HepG2 (cell line): ENCODE measurements around the gene SHPK. TPM values are rescaled to one million over a fixed set of nuclear protein-coding genes. Genes with fewer than 3 reads are reported as not detected.
A peak's percentile ranks its signal among the peaks of the same experiment; 100 is the strongest.

ENCODE experiments used
- KDM2A ChIP-seq: sonication (generic); formaldehyde crosslinking; IDR thresholded peaks from 2 replicates; pipeline ENCODE4 v1.4.0; 2020; ENCODE audit warnings: low read depth, missing genetic modification reagents, borderline replicate concordance
- MAFG ChIP-seq: sonication (generic); formaldehyde crosslinking; IDR thresholded peaks from 2 replicates; pipeline ENCODE4 v1.5.1; 2020; ENCODE audit warnings: mild to moderate bottlenecking, missing genetic modification reagents
- NFKBIZ ChIP-seq: IDR thresholded peaks from 2 replicates; pipeline ENCODE4 v1.6.1; 2018; ENCODE audit warnings: missing genetic modification reagents, missing compliant biosample characterization
- SIX4 ChIP-seq: sonication (generic); formaldehyde crosslinking; IDR thresholded peaks from 2 replicates; pipeline ENCODE4 v1.4.0; 2020; ENCODE audit warnings: missing genetic modification reagents
- SSRP1 ChIP-seq: IDR thresholded peaks from 2 replicates; pipeline ENCODE4 v1.6.1; 2016; ENCODE audit warnings: control low read depth
- ZKSCAN5 ChIP-seq: sonication (generic); formaldehyde crosslinking; IDR thresholded peaks from 2 replicates; pipeline ENCODE4 v1.5.1; 2020; ENCODE audit warnings: mild to moderate bottlenecking, missing genetic modification reagents
- ZNF234 ChIP-seq: sonication (generic); formaldehyde crosslinking; conservative IDR thresholded peaks from 2 replicates; pipeline ENCODE4 v1.5.1; 2020; ENCODE audit warnings: mild to moderate bottlenecking, missing genetic modification reagents
- ZNF510 ChIP-seq: sonication (generic); formaldehyde crosslinking; IDR thresholded peaks from 2 replicates; pipeline ENCODE4 v1.4.0; 2020; ENCODE audit warnings: low read depth, mild to moderate bottlenecking, missing genetic modification reagents
- ZNF724P ChIP-seq: sonication (generic); formaldehyde crosslinking; IDR thresholded peaks from 2 replicates; pipeline ENCODE4 v1.8.0; 2022; ENCODE audit warnings: missing genetic modification reagents, borderline replicate concordance
- ZSCAN29 ChIP-seq: sonication (generic); formaldehyde crosslinking; conservative IDR thresholded peaks from 2 replicates; pipeline ENCODE4 v1.4.0; 2020; ENCODE audit warnings: mild to moderate bottlenecking, missing genetic modification reagents
- polyA plus RNA-seq, 8 experiments: library from polyadenylated mRNA; depleted of rRNA in 3 of 8; stranded (reverse) in 7 of 8; unstranded in 1 of 8; fragments of >200 nt; fragmentation: Illumina TruSeq in 4 of 8; extraction: Trizol in 4 of 8; gene quantifications; 2 replicates each; pipeline versions ENCODE4 v1.2.1 to v1.2.3, GENCODE V29; 2011 to 2016; ENCODE audit warnings: low read depth in 4 of 8, missing spikeins in 1 of 8, mixed read lengths in 1 of 8; ENCODE audit not compliant: insufficient read depth in 1 of 8
- total RNA-seq, 5 experiments: library from RNA; depleted of rRNA; stranded (reverse); fragments of >200 nt; fragmentation: Illumina TruSeq; extraction: Trizol; gene quantifications; 2 replicates each; pipeline ENCODE4 v1.2.3, GENCODE V29; 2016; ENCODE audit warnings: low read depth in 1 of 5
- TF ChIP-seq, protein P1 (sequence below): sonication (generic); formaldehyde crosslinking; IDR thresholded peaks from 2 replicates; pipeline ENCODE4 v1.5.1; 2020; ENCODE audit warnings: missing genetic modification reagents, mild to moderate bottlenecking, borderline replicate concordance
- TF ChIP-seq, protein P2 (sequence below): sonication (generic); formaldehyde crosslinking; IDR thresholded peaks from 2 replicates; pipeline ENCODE4 v1.5.0; 2020; ENCODE audit warnings: mild to moderate bottlenecking, missing genetic modification reagents
- TF ChIP-seq, protein P3 (sequence below): sonication (generic); formaldehyde crosslinking; IDR thresholded peaks from 2 replicates; pipeline ENCODE4 v1.5.0; 2020; ENCODE audit warnings: missing genetic modification reagents
- TF ChIP-seq, protein P4 (sequence below): sonication (generic); formaldehyde crosslinking; IDR thresholded peaks from 2 replicates; pipeline ENCODE4 v1.4.0; 2020; ENCODE audit warnings: missing genetic modification reagents, borderline replicate concordance
- TF ChIP-seq, protein P5 (sequence below): sonication (generic); formaldehyde crosslinking; IDR thresholded peaks from 2 replicates; pipeline ENCODE4 v1.8.1; 2023; ENCODE audit warnings: missing genetic modification reagents, inconsistent platforms, borderline replicate concordance
- TF ChIP-seq, protein P6 (sequence below): sonication (generic); formaldehyde crosslinking; IDR thresholded peaks from 2 replicates; pipeline ENCODE4 v1.5.0; 2020; ENCODE audit warnings: mild to moderate bottlenecking, missing genetic modification reagents, borderline replicate concordance

Gene SHPK
- total and polyA plus RNA-seq, 2 of the 13 experiments (the other 11 are each of a cell fraction or from before 2014, with no cell fraction given), result 16.2 to 30.9 TPM

DNA sequence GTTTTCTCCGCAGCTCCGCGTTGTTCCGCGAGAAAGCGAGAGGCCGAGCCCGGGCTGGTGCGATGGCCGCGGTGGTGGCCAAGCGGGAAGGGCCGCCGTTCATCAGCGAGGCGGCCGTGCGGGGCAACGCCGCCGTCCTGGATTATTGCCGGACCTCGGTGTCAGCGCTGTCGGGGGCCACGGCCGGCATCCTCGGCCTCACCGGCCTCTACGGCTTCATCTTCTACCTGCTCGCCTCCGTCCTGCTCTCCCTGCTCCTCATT is 33.0 kb upstream of the SHPK start (continued):
- TF ChIP-seq, protein P1, sequence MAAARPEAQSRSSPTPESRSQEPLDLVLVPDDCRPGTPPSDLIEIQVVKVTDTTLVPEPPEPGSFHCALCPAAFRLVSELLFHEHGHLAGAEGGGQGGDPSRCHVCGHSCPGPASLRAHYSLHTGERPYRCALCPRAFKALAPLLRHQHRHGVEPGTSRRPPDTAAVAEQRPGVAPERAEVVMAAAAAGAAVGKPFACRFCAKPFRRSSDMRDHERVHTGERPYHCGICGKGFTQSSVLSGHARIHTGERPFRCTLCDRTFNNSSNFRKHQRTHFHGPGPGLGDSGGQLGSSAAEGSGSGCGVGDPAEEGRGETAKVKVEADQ, result peak; percentile 42; the same call in 1 of the 2 replicates
- TF ChIP-seq, protein P2, sequence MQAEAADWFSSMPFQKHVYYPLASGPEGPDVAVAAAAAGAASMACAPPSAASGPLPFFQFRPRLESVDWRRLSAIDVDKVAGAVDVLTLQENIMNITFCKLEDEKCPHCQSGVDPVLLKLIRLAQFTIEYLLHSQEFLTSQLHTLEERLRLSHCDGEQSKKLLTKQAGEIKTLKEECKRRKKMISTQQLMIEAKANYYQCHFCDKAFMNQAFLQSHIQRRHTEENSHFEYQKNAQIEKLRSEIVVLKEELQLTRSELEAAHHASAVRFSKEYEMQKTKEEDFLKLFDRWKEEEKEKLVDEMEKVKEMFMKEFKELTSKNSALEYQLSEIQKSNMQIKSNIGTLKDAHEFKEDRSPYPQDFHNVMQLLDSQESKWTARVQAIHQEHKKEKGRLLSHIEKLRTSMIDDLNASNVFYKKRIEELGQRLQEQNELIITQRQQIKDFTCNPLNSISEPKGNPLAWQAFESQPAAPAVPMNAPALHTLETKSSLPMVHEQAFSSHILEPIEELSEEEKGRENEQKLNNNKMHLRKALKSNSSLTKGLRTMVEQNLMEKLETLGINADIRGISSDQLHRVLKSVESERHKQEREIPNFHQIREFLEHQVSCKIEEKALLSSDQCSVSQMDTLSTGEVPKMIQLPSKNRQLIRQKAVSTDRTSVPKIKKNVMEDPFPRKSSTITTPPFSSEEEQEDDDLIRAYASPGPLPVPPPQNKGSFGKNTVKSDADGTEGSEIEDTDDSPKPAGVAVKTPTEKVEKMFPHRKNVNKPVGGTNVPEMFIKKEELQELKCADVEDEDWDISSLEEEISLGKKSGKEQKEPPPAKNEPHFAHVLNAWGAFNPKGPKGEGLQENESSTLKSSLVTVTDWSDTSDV, result no peak
- TF ChIP-seq, protein P3, sequence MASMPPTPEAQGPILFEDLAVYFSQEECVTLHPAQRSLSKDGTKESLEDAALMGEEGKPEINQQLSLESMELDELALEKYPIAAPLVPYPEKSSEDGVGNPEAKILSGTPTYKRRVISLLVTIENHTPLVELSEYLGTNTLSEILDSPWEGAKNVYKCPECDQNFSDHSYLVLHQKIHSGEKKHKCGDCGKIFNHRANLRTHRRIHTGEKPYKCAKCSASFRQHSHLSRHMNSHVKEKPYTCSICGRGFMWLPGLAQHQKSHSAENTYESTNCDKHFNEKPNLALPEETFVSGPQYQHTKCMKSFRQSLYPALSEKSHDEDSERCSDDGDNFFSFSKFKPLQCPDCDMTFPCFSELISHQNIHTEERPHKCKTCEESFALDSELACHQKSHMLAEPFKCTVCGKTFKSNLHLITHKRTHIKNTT (CRISPR knock-in tag), result no peak
- TF ChIP-seq ZKSCAN5 (CRISPR knock-in tag) (no peak), ZSCAN29 (no peak), MAFG (CRISPR knock-in tag) (no peak), ZNF724P (CRISPR knock-in tag) (no peak), ZNF510 (CRISPR knock-in tag) (0 out of 2 replicates have a peak, but pooled peaks have one; percentile 46), NFKBIZ (no peak), ZNF234 (CRISPR knock-in tag) (no peak), KDM2A (peak; percentile 7; the same call in 1 of the 2 replicates), SSRP1 (CRISPR knock-in tag) (no peak), SIX4 (no peak)
- TF ChIP-seq, protein P4, sequence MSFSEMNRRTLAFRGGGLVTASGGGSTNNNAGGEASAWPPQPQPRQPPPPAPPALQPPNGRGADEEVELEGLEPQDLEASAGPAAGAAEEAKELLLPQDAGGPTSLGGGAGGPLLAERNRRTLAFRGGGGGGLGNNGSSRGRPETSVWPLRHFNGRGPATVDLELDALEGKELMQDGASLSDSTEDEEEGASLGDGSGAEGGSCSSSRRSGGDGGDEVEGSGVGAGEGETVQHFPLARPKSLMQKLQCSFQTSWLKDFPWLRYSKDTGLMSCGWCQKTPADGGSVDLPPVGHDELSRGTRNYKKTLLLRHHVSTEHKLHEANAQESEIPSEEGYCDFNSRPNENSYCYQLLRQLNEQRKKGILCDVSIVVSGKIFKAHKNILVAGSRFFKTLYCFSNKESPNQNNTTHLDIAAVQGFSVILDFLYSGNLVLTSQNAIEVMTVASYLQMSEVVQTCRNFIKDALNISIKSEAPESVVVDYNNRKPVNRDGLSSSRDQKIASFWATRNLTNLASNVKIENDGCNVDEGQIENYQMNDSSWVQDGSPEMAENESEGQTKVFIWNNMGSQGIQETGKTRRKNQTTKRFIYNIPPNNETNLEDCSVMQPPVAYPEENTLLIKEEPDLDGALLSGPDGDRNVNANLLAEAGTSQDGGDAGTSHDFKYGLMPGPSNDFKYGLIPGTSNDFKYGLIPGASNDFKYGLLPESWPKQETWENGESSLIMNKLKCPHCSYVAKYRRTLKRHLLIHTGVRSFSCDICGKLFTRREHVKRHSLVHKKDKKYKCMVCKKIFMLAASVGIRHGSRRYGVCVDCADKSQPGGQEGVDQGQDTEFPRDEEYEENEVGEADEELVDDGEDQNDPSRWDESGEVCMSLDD (CRISPR knock-in tag), result no peak
- TF ChIP-seq, protein P5, sequence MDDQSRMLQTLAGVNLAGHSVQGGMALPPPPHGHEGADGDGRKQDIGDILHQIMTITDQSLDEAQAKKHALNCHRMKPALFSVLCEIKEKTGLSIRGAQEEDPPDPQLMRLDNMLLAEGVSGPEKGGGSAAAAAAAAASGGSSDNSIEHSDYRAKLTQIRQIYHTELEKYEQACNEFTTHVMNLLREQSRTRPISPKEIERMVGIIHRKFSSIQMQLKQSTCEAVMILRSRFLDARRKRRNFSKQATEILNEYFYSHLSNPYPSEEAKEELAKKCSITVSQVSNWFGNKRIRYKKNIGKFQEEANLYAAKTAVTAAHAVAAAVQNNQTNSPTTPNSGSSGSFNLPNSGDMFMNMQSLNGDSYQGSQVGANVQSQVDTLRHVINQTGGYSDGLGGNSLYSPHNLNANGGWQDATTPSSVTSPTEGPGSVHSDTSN (CRISPR knock-in tag), result no peak
- TF ChIP-seq, protein P6, sequence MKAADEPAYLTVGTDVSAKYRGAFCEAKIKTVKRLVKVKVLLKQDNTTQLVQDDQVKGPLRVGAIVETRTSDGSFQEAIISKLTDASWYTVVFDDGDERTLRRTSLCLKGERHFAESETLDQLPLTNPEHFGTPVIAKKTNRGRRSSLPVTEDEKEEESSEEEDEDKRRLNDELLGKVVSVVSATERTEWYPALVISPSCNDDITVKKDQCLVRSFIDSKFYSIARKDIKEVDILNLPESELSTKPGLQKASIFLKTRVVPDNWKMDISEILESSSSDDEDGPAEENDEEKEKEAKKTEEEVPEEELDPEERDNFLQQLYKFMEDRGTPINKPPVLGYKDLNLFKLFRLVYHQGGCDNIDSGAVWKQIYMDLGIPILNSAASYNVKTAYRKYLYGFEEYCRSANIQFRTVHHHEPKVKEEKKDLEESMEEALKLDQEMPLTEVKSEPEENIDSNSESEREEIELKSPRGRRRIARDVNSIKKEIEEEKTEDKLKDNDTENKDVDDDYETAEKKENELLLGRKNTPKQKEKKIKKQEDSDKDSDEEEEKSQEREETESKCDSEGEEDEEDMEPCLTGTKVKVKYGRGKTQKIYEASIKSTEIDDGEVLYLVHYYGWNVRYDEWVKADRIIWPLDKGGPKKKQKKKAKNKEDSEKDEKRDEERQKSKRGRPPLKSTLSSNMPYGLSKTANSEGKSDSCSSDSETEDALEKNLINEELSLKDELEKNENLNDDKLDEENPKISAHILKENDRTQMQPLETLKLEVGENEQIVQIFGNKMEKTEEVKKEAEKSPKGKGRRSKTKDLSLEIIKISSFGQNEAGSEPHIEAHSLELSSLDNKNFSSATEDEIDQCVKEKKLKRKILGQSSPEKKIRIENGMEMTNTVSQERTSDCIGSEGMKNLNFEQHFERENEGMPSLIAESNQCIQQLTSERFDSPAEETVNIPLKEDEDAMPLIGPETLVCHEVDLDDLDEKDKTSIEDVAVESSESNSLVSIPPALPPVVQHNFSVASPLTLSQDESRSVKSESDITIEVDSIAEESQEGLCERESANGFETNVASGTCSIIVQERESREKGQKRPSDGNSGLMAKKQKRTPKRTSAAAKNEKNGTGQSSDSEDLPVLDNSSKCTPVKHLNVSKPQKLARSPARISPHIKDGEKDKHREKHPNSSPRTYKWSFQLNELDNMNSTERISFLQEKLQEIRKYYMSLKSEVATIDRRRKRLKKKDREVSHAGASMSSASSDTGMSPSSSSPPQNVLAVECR (CRISPR knock-in tag), result no peak
